Mucosa of descending colon (tissue), 3 donors: ENCODE measurements around the gene CDC42EP4. TPM values are rescaled to one million over a fixed set of nuclear protein-coding genes. Genes with fewer than 3 reads are reported as not detected.
A peak's percentile ranks its signal among the peaks of the same experiment; 100 is the strongest.

ENCODE experiments used
- ATAC-seq: fragments of 200-7000 bp; cut with Tn5 transposase; one replicate; pipeline ENCODE4 v1.9.1; 2020; ENCODE audit warnings: mild to moderate bottlenecking, moderate library complexity
- DNase-seq, 3 donors: peaks; one replicate each; pipeline ENCODE4 v3.0.0-alpha.2; 2020
- H3K36me3 ChIP-seq: fragments of 200-600 bp; one replicate; pipeline ENCODE4 v1.8.0; 2021; ENCODE audit warnings: low read depth, mild to moderate bottlenecking
- H3K4me1 ChIP-seq: fragments of 200-600 bp; one replicate; pipeline ENCODE4 v1.8.0; 2021; ENCODE audit warnings: low read depth, mild to moderate bottlenecking
- H3K4me3 ChIP-seq: fragments of 200-600 bp; one replicate; pipeline ENCODE4 v1.8.0; 2021; ENCODE audit warnings: mild to moderate bottlenecking
- H3K9me3 ChIP-seq: fragments of 200-600 bp; one replicate; pipeline ENCODE4 v1.8.0; 2021; ENCODE audit warnings: mild to moderate bottlenecking
- intact Hi-C, 2 donors: fragments of 100-400 bp; cut with DNase I in 1 of 2; cut with micrococcal nuclease in 1 of 2; formaldehyde crosslinking; loops; one replicate each; pipeline versions ENCODE4 v1.11.0 to v1.11.1; 2022; cut with DNase I, micrococcal nuclease
- total RNA-seq, 3 donors: library from RNA; stranded (reverse); fragmentation: NEBNext Ultra II Directional in 2 of 3; extraction: Animal tissue kit (Norgen Biotek cat#: 25700) in 2 of 3; gene quantifications; one replicate each; pipeline versions ENCODE4 v1.2.1 to v1.2.4, GENCODE V29; 2021 to 2023
- TF ChIP-seq, protein P1 (sequence below): fragments of 200-600 bp; IDR thresholded peaks from one replicate; pipeline ENCODE4 v1.8.0; 2022; ENCODE audit warnings: antibody characterized with exemption, mild to moderate bottlenecking
- donor health status: DM: no; HTN: no; CAD: no; lungs with moderate emphysema.
- donor health status: DM: no; HTN: no; CAD: no.
- donor health status: DM: no; HTN: yes; CAD: no.

Gene CDC42EP4
- total RNA-seq, 3 donors from 2014 or later: 54.6 to 95.2 (median 75.9) TPM

GRCh38 chr17:73269791-73270190, 42.0 kb downstream of the CDC42EP4 start:
- TF ChIP-seq, protein P1, sequence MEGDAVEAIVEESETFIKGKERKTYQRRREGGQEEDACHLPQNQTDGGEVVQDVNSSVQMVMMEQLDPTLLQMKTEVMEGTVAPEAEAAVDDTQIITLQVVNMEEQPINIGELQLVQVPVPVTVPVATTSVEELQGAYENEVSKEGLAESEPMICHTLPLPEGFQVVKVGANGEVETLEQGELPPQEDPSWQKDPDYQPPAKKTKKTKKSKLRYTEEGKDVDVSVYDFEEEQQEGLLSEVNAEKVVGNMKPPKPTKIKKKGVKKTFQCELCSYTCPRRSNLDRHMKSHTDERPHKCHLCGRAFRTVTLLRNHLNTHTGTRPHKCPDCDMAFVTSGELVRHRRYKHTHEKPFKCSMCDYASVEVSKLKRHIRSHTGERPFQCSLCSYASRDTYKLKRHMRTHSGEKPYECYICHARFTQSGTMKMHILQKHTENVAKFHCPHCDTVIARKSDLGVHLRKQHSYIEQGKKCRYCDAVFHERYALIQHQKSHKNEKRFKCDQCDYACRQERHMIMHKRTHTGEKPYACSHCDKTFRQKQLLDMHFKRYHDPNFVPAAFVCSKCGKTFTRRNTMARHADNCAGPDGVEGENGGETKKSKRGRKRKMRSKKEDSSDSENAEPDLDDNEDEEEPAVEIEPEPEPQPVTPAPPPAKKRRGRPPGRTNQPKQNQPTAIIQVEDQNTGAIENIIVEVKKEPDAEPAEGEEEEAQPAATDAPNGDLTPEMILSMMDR: no peak
- Histone ChIP-seq H3K4me3 (no peak overlapping the region), H3K4me1 (no peaks in the 10 kb centered on the region), H3K9me3 (no peaks in the 10 kb centered on the region), H3K36me3 (no peaks in the 10 kb centered on the region)
- no peak for ATAC-seq
- no peak for DNase-seq
- intact Hi-C loops: no loop called here

GRCh38 chr17:73269329-73269615, 42.5 kb downstream of the CDC42EP4 start:
- TF ChIP-seq, protein P1: no peak

GRCh38 chr17:73268582-73269328, 43.0 kb downstream of the CDC42EP4 start:
- no peak for DNase-seq
- Histone ChIP-seq H3K4me3 (no peak overlapping the region), H3K36me3 (no peaks in the 10 kb centered on the region), H3K9me3 (no peaks in the 10 kb centered on the region), H3K4me1 (no peaks in the 10 kb centered on the region)
- intact Hi-C loops: no loop called here
- ATAC-seq: peak; percentile 15
- TF ChIP-seq, protein P1: no peak

More at GRCh38 chr17:73269329-73269615, 42.5 kb downstream of the CDC42EP4 start:
- Histone ChIP-seq H3K9me3 (no peaks in the 10 kb centered on the region), H3K4me3 (no peak overlapping the region), H3K36me3 (no peaks in the 10 kb centered on the region), H3K4me1 (no peaks in the 10 kb centered on the region)
- ATAC-seq (no peak), DNase-seq (no peak)
- intact Hi-C loops: no loop called here

- intact Hi-C loops: no loop called here
- H3K9me3 ChIP-seq: no peaks in the 10 kb centered on the region
- DNase-seq (no peak), ATAC-seq (peak; percentile 36)
- H3K4me3 ChIP-seq: no peak overlapping the region
- TF ChIP-seq, protein P1: no peak
- H3K36me3 ChIP-seq: no peaks in the 10 kb centered on the region
- no peaks in the 10 kb centered on the region for H3K4me1 ChIP-seq
Measured at GRCh38 chr17:73267648-73268537, 43.9 kb downstream of the CDC42EP4 start.

DNA sequence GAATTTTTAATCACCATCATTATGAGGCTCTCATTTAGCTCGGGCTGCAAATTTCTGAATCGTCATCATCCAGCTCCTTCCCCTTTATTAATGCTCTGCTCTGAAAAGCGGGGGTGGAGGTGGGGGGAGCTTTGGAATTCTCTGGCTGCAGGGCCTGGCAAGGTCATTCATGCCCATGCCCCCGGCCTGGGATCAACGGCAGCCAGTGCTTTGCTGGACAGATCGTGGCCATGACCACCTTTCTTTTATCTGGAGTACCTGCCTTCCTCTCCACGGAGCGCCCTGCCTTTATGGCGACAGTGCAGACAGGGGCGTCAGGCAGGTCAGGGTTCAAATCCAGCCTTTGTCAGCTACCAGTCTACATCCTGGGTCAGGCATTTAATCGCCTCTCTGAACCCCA, 45.0 kb downstream of the CDC42EP4 start:
- no peak for ATAC-seq
- Histone ChIP-seq H3K9me3 (no peaks in the 10 kb centered on the region), H3K4me3 (no peak overlapping the region), H3K4me1 (peaks cover 4% of the 10 kb centered on the region), H3K36me3 (no peaks in the 10 kb centered on the region)
- TF ChIP-seq, protein P1: no peak
- intact Hi-C loops: no loop called here
- no peak for DNase-seq
